OCI-LY7 (cell line): ENCODE measurements around the gene TBC1D7.

ENCODE experiments used
- CTCF ChIP-seq: fragments of 200-600 bp; sonication (generic); conservative IDR thresholded peaks from 2 replicates; pipeline ENCODE4 v1.5.1; 2014; ENCODE audit warnings: mild to moderate bottlenecking, antibody characterized with exemption, low read length, moderate library complexity, mixed read lengths
- EZH2phosphoT487 ChIP-seq: fragments of 200-600 bp; sonication (generic); IDR thresholded peaks from 2 replicates; pipeline ENCODE4 v1.6.1; 2018; ENCODE audit warnings: low read depth, borderline replicate concordance, mild to moderate bottlenecking, mixed run types, antibody characterized with exemption, low read length, moderate library complexity, mixed read lengths

DNA sequence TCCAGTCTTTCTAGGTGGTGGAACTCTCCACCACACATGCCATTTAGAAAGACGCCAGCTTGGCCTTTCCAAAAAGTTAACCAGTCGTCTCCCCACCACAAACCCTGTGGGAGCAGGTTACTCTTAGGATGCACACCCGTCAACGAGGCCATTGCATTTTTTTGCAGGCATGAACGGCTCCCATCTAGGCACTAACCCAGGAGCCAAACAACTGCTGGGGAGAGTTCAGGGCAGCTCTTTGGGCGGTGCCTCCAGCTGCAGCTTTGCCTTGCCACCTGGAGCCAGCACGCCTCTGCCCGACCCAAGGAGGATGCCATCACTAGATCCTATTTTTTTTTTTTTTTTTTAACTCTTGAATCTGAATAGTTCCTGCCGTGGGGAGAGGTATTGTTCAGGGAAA, 39.9 kb downstream of the TBC1D7 start:
- TF ChIP-seq CTCF = no peak
- TF ChIP-seq EZH2phosphoT487 = no peak
